HG03354 (cell line): ENCODE results near the gene NOD1.
"Not testable (repeated sequence)": the region's sequence is repeated elsewhere in the genome, so short reads cannot be mapped to it uniquely, and the experiment has no call there.

Source experiments
- ATAC-seq: cut with Tn5 transposase; IDR thresholded peaks from one replicate; pipeline ENCODE4 v1.9.1; 2021; ENCODE audit warnings: mild to moderate bottlenecking; ENCODE audit not compliant: unreplicated experiment, poor library complexity, severe bottlenecking

The NOD1 gene

GRCh38 chr7:30504301-30505173 is 26.0 kb upstream of the NOD1 start, which contains the start of gene GGCT:
TSS of gene GGCT (minus strand) at chr7:30504829. CDS start at chr7:30504709, 120 bp downstream.
- ATAC-seq, result peak; percentile 98

GRCh38 chr7:30503274-30504212 is 25.0 kb upstream of the NOD1 start:
- ATAC-seq, result no peak

- no peak for ATAC-seq
Measured at GRCh38 chr7:30502470-30503251, 24.1 kb upstream of the NOD1 start.

- ATAC-seq, result no peak
Measured at GRCh38 chr7:30501264-30501663, 22.7 kb upstream of the NOD1 start.

- ATAC-seq, result no peak
Measured at GRCh38 chr7:30493228-30493627, 14.6 kb upstream of the NOD1 start.

GRCh38 chr7:30491417-30491816 is 12.8 kb upstream of the NOD1 start:
- no peak for ATAC-seq

GRCh38 chr7:30487371-30487770 is 8.8 kb upstream of the NOD1 start:
- ATAC-seq, result no peak

- no peak for ATAC-seq
Measured at GRCh38 chr7:30485667-30486066, 7.1 kb upstream of the NOD1 start.

GRCh38 chr7:30481416-30481815 is 2.8 kb upstream of the NOD1 start:
- not testable (repeated sequence) for ATAC-seq

- peak; percentile 36 for ATAC-seq
Measured at GRCh38 chr7:30479202-30480120, 877 bp upstream of the NOD1 start.

GRCh38 chr7:30476459-30477145 is 2.0 kb downstream of the NOD1 start:
- no peak for ATAC-seq

- ATAC-seq, result no peak
Measured at GRCh38 chr7:30475580-30475979, 3.0 kb downstream of the NOD1 start.

GRCh38 chr7:30474893-30475292 is 3.7 kb downstream of the NOD1 start:
- ATAC-seq, result no peak

- ATAC-seq, result no peak
Measured at GRCh38 chr7:30474485-30474884, 4.1 kb downstream of the NOD1 start.

- ATAC-seq, result no peak
Measured at GRCh38 chr7:30473903-30474302, 4.7 kb downstream of the NOD1 start.

GRCh38 chr7:30472784-30473775 is 5.5 kb downstream of the NOD1 start:
- no peak for ATAC-seq
